ENCODE results near the gene PHTF2.

DNA sequence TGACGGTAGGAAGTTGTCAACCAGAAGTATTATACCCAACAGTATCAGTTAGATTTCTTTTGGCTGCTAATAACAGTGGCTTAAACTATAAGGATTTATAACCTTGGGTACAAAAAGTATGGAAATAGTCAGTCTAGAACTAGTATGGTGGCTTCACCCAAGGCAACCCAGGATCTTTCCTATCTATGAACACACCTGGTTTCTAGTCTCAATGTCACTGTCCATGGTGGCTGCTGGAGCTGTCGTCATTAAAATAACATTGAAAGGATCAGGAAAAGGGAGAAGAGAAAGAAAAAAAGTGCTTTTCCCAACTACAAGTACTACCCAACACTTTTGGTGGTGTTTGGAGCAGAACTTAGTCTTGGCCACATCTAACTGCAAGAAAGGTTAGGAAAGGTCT is 27.7 kb downstream of the PHTF2 start:
- TF ChIP-seq, protein P1, sequence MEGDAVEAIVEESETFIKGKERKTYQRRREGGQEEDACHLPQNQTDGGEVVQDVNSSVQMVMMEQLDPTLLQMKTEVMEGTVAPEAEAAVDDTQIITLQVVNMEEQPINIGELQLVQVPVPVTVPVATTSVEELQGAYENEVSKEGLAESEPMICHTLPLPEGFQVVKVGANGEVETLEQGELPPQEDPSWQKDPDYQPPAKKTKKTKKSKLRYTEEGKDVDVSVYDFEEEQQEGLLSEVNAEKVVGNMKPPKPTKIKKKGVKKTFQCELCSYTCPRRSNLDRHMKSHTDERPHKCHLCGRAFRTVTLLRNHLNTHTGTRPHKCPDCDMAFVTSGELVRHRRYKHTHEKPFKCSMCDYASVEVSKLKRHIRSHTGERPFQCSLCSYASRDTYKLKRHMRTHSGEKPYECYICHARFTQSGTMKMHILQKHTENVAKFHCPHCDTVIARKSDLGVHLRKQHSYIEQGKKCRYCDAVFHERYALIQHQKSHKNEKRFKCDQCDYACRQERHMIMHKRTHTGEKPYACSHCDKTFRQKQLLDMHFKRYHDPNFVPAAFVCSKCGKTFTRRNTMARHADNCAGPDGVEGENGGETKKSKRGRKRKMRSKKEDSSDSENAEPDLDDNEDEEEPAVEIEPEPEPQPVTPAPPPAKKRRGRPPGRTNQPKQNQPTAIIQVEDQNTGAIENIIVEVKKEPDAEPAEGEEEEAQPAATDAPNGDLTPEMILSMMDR (conservative IDR thresholded peaks at IDR 0.05), result no peak
- no peak for TF ChIP-seq ZFX (IDR thresholded peaks at IDR 0.05)

All from C4-2B (cell line).